HEK293 (cell line): ENCODE measurements around the gene ZSCAN2.

Experiments used
- CTCF ChIA-PET: fragments of 350-600 bp; formaldehyde crosslinking; extraction: SDS; loops from one replicate; lab custom pipeline; 2021; ENCODE audit warnings: antibody characterized with exemption; lab: Yijun Ruan, JAX
- POLR2A ChIA-PET: fragments of 300-600 bp; formaldehyde crosslinking; extraction: SDS; loops from one replicate; lab custom pipeline; 2020; ENCODE audit warnings: antibody characterized with exemption, inconsistent platforms; lab: Yijun Ruan, JAX
- H3K27ac ChIP-seq: fragments of 200-500 bp; sonication (Bioruptor generic); 2 replicates; pipeline ENCODE4 v1.5.1; 2014; ENCODE audit warnings: low read depth, low read length, control low read depth, inconsistent platforms; ENCODE audit errors: extremely low read depth
- H3K36me3 ChIP-seq, 2 experiments: fragments of 200-500 bp in 1 of 2; sonication (Bioruptor generic) in 1 of 2; 1 replicate in 1 of 2; 2 replicates in 1 of 2; pipeline ENCODE4 v1.5.1; 2014 to 2017; ENCODE audit warnings: inconsistent platforms in 2 of 2, low read length in 2 of 2; ENCODE audit not compliant: control insufficient read depth in 2 of 2, insufficient read depth in 1 of 2
- H3K4me1 ChIP-seq: fragments of 200-500 bp; sonication (Bioruptor generic); 2 replicates; pipeline ENCODE4 v1.5.1; 2014; ENCODE audit warnings: mild to moderate bottlenecking, low read length, inconsistent platforms; ENCODE audit not compliant: control insufficient read depth, insufficient read depth
- H3K4me3 ChIP-seq: 2 replicates; pipeline ENCODE4 v1.5.1; 2011; ENCODE audit warnings: low read depth, mild to moderate bottlenecking, control low read depth, low read length, moderate library complexity
- H3K9me3 ChIP-seq: fragments of 200-500 bp; sonication (Bioruptor generic); 2 replicates; pipeline ENCODE4 v1.5.1; 2014; ENCODE audit warnings: low read depth, low read length, inconsistent platforms; ENCODE audit not compliant: control insufficient read depth, insufficient read depth
- BCL6B ChIP-seq: fragments of 450-650 bp; formaldehyde crosslinking; IDR thresholded peaks from 2 replicates; pipeline ENCODE4 v1.5.1; 2017; ENCODE audit warnings: missing biosample characterization, missing genetic modification characterization
- CTCF ChIP-seq: fragments of 450-650 bp; formaldehyde crosslinking; IDR thresholded peaks from 2 replicates; pipeline ENCODE4 v1.5.1; 2016; ENCODE audit warnings: missing biosample characterization, missing genetic modification characterization
- ELK4 ChIP-seq: IDR thresholded peaks from 2 replicates; pipeline ENCODE4 v1.6.1; 2011; ENCODE audit warnings: mild to moderate bottlenecking, low read depth, low read length, borderline replicate concordance
- INSM2 ChIP-seq: fragments of 450-650 bp; formaldehyde crosslinking; IDR thresholded peaks from 2 replicates; pipeline ENCODE4 v1.5.1; 2016; ENCODE audit warnings: missing biosample characterization, missing genetic modification characterization
- OVOL3 ChIP-seq: fragments of 450-650 bp; formaldehyde crosslinking; IDR thresholded peaks from 2 replicates; pipeline ENCODE4 v1.5.1; 2016; ENCODE audit warnings: missing biosample characterization, missing genetic modification characterization
- TSHZ1 ChIP-seq: fragments of 450-650 bp; formaldehyde crosslinking; IDR thresholded peaks from 2 replicates; pipeline ENCODE4 v1.5.1; 2016; ENCODE audit warnings: missing biosample characterization, missing genetic modification characterization, borderline replicate concordance
- YY1 ChIP-seq: fragments of 450-650 bp; formaldehyde crosslinking; IDR thresholded peaks from 2 replicates; pipeline ENCODE4 v1.5.1; 2018; ENCODE audit warnings: missing biosample characterization, missing genetic modification characterization
- ZBTB48 ChIP-seq: fragments of 450-650 bp; formaldehyde crosslinking; IDR thresholded peaks from 2 replicates; pipeline ENCODE4 v1.5.1; 2016; ENCODE audit warnings: missing biosample characterization, missing genetic modification characterization
- ZNF114 ChIP-seq: fragments of 450-650 bp; formaldehyde crosslinking; IDR thresholded peaks from 2 replicates; pipeline ENCODE4 v1.5.0; 2017; ENCODE audit warnings: missing biosample characterization, missing genetic modification characterization
- ZNF138 ChIP-seq: fragments of 450-650 bp; formaldehyde crosslinking; IDR thresholded peaks from 2 replicates; pipeline ENCODE4 v1.5.1; 2016; ENCODE audit warnings: missing biosample characterization, missing genetic modification characterization, borderline replicate concordance
- ZNF148 ChIP-seq: fragments of 450-650 bp; formaldehyde crosslinking; IDR thresholded peaks from 2 replicates; pipeline ENCODE4 v1.5.0; 2017; ENCODE audit warnings: missing biosample characterization, missing genetic modification characterization, borderline replicate concordance
- ZNF16 ChIP-seq: fragments of 450-650 bp; formaldehyde crosslinking; IDR thresholded peaks from 2 replicates; pipeline ENCODE4 v1.5.1; 2016; ENCODE audit warnings: low read depth, missing biosample characterization, missing genetic modification characterization
- ZNF513 ChIP-seq: fragments of 450-650 bp; IDR thresholded peaks from 2 replicates; pipeline ENCODE4 v1.5.1; 2018; ENCODE audit warnings: missing biosample characterization, missing genetic modification characterization
- ZSCAN18 ChIP-seq: fragments of 450-650 bp; formaldehyde crosslinking; IDR thresholded peaks from 2 replicates; pipeline ENCODE4 v1.5.1; 2016; ENCODE audit warnings: missing biosample characterization, missing genetic modification characterization

Gene ZSCAN2

GRCh38 chr15:84643838-84644237 is 43.0 kb downstream of the ZSCAN2 start (continued):
- TF ChIP-seq CTCF (no peak), YY1 (tag by site-specific recombination) (no peak), ZNF513 (tag by site-specific recombination) (no peak), TSHZ1 (tag by site-specific recombination) (no peak)

- Histone ChIP-seq H3K4me3 (no peak overlapping the region), H3K4me1 (no peaks in the 10 kb centered on the region), H3K27ac (no peak overlapping the region), H3K36me3 (peaks cover 81 to 95% of the 10 kb centered on the region in 2 experiments), H3K9me3 (no peaks in the 10 kb centered on the region)
- ChIA-PET CTCF (interaction anchor here (0.9 to 1.1 kb wide), 2 partner anchors 13 to 46 kb away, joined by 3 to 4 read pairs; no protein-coding TSS in a partner anchor), POLR2A (interaction anchor here (1.0 to 1.6 kb wide), 3 partner anchors 11 to 46 kb away, joined by 3 read pairs; no protein-coding TSS in a partner anchor)
- TF ChIP-seq OVOL3 (tag by site-specific recombination): no peak
- no peak for TF ChIP-seq INSM2
- TF ChIP-seq ZNF148: no peak
- TF ChIP-seq ZNF114 (tag by site-specific recombination): no peak
- no peak for TF ChIP-seq ZNF16 (tag by site-specific recombination)
Observed at GRCh38 chr15:84645496-84645895, 44.7 kb downstream of the ZSCAN2 start.

- TF ChIP-seq ZSCAN18 (tag by site-specific recombination) (no peak), BCL6B (no peak), ZBTB48 (no peak), ZNF138 (tag by site-specific recombination) (no peak), ELK4 (no peak)
- CTCF ChIA-PET: no interaction called here
- POLR2A ChIA-PET: interaction anchor here (1.0 to 1.6 kb wide), 4 partner anchors 10 to 47 kb away, joined by 3 read pairs; no protein-coding TSS in a partner anchor
- Histone ChIP-seq H3K36me3 (peaks cover 86 to 95% of the 10 kb centered on the region in 2 experiments), H3K9me3 (no peaks in the 10 kb centered on the region), H3K4me1 (no peaks in the 10 kb centered on the region), H3K4me3 (no peak overlapping the region), H3K27ac (no peak overlapping the region)
Observed at GRCh38 chr15:84645997-84646396, 45.2 kb downstream of the ZSCAN2 start.
